BJ (cell line): Measurements from ENCODE around the gene FERMT1. TPM values are rescaled to one million over a fixed set of nuclear protein-coding genes. Genes with fewer than 3 reads are reported as not detected.

Source experiments
- CTCF ChIA-PET: fragments of 350-600 bp; formaldehyde crosslinking; extraction: SDS; loops from one replicate; lab custom pipeline; 2021; ENCODE audit warnings: antibody characterized with exemption, inconsistent platforms; lab: Yijun Ruan, JAX
- POLR2A ChIA-PET: fragments of 300-600 bp; sonication (Branson Sonifier 250); formaldehyde crosslinking; extraction: SDS; loops from one replicate; lab custom pipeline; 2021; ENCODE audit warnings: antibody characterized with exemption; lab: Charles Lee
- DNase-seq: peaks from one replicate; pipeline ENCODE4 v3.0.0-alpha.2; 2011; ENCODE audit warnings: low read depth
- H3K27me3 ChIP-seq: 2 replicates; pipeline ENCODE4 v1.6.0; 2011; ENCODE audit warnings: low read length; ENCODE audit not compliant: control insufficient read depth, insufficient read depth
- H3K36me3 ChIP-seq: 2 replicates; pipeline ENCODE4 v1.5.1; 2011; ENCODE audit warnings: low read length; ENCODE audit not compliant: control insufficient read depth, insufficient read depth
- H3K4me3 ChIP-seq: 2 replicates; pipeline ENCODE4 v1.5.1; 2011; ENCODE audit warnings: low read depth, mild to moderate bottlenecking, control low read depth, low read length
- polyA plus RNA-seq: library from polyadenylated mRNA; depleted of rRNA; stranded (reverse); fragments of >200 nt; gene quantifications from 2 replicates; pipeline ENCODE4 v1.2.3, GENCODE V29; 2011
- TF ChIP-seq, protein P1 (sequence below): IDR thresholded peaks from 2 replicates; pipeline ENCODE4 v1.5.1; 2011; ENCODE audit warnings: low read depth, mild to moderate bottlenecking, control low read depth, inconsistent platforms, low read length, moderate library complexity; ENCODE audit not compliant: insufficient read depth

Gene FERMT1
- polyA plus RNA-seq, 1 experiment: 1.1 TPM

DNA sequence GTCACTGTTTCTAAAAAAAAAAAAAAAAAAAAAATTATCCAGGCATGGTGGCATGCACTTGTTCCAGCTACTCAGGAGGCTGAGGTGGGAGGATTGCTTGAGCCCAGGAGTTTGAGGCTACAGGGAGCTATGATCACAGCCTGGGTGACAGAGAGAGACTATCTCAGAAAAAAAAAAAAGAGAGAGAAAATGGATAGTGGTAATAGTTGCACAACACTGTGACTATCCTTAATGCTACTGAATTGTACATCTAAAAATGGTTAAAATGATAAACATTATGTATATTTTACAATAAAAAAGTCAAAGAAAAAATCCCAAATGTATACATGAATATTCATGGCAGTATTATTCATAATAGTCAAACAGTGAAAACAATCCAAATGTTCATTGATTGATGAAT lies 23.0 kb downstream of the FERMT1 start:
- H3K27me3 ChIP-seq: no peaks in the 10 kb centered on the region
- TF ChIP-seq, protein P1, sequence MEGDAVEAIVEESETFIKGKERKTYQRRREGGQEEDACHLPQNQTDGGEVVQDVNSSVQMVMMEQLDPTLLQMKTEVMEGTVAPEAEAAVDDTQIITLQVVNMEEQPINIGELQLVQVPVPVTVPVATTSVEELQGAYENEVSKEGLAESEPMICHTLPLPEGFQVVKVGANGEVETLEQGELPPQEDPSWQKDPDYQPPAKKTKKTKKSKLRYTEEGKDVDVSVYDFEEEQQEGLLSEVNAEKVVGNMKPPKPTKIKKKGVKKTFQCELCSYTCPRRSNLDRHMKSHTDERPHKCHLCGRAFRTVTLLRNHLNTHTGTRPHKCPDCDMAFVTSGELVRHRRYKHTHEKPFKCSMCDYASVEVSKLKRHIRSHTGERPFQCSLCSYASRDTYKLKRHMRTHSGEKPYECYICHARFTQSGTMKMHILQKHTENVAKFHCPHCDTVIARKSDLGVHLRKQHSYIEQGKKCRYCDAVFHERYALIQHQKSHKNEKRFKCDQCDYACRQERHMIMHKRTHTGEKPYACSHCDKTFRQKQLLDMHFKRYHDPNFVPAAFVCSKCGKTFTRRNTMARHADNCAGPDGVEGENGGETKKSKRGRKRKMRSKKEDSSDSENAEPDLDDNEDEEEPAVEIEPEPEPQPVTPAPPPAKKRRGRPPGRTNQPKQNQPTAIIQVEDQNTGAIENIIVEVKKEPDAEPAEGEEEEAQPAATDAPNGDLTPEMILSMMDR: no peak
- POLR2A ChIA-PET: no interaction called here
- CTCF ChIA-PET: no interaction called here
- H3K4me3 ChIP-seq: no peak overlapping the region
- no peaks in the 10 kb centered on the region for H3K36me3 ChIP-seq
- no peak for DNase-seq

DNA sequence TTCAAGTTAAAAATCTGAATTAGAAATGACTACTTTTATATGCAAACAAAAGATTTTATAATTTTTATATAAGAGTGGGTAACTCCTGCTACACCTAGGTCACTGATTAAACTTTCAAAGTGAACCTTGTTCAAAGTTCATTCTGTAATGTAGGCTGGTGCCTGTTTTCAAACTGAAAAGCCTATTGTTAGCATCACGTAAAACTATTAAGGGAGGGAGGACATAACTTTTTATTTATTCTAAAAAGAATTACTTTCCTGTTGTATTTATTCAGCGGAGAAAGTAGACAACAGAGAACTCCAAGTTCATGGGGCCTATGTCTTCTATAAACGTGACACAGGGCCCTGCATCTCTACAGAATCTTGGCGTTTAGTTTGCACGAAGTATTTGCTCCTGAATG lies 27.4 kb downstream of the FERMT1 start:
- ChIA-PET POLR2A (no interaction called here), CTCF (interaction anchor here (1.2 kb wide), 1 partner anchor 17 kb away, joined by 3 read pairs; no protein-coding TSS in a partner anchor)
- H3K36me3 ChIP-seq: no peaks in the 10 kb centered on the region
- H3K4me3 ChIP-seq: no peak overlapping the region
- no peak for DNase-seq
- H3K27me3 ChIP-seq: no peaks in the 10 kb centered on the region
- TF ChIP-seq, protein P1: no peak

DNA sequence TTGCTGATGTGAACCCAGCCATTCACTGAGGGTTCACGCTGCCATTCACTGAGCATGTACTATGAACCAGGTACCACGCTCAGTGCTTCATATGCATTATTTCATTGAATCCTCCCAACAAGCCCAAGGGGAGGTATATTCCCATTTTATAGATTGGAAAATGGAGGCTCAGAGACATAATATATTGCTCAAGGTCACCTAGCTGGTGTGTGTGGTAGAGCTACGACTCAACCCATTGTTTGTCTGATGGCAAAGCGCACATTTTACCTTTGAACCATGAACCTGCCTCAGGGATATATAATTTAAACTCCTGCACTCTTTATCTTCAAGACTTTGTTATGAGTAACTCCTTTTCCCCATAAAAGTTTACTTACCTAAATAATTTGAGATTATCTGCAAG lies 28.3 kb downstream of the FERMT1 start:
- Histone ChIP-seq H3K4me3 (no peak overlapping the region), H3K36me3 (no peaks in the 10 kb centered on the region), H3K27me3 (no peaks in the 10 kb centered on the region)
- TF ChIP-seq, protein P1: no peak
- ChIA-PET POLR2A (no interaction called here), CTCF (interaction anchor here (2.6 kb wide), 1 partner anchor 16 kb away, joined by 8 read pairs; no protein-coding TSS in a partner anchor)
- no peak for DNase-seq

DNA sequence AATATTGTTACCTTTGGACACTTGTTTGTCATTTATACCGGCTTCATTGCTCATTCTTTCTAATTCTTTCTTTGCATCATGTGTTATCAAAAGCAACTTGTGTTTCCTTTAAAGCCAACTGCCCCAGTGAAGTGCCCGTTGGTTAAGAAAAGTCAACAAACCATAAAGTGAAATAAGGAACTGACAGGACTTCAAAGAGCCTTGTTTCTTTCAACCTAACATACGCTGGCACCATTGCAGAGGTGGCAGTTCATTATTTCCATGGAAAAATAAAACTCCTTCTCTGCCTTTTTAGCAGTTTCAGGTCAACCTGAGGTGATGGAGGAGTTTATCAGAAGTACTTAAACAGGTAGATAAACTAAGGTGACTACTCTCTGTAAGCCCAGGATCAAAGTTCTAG lies 28.8 kb downstream of the FERMT1 start:
- no peaks in the 10 kb centered on the region for H3K27me3 ChIP-seq
- no peaks in the 10 kb centered on the region for H3K36me3 ChIP-seq
- CTCF ChIA-PET: interaction anchor here (2.6 kb wide), 1 partner anchor 15 kb away, joined by 8 read pairs; no protein-coding TSS in a partner anchor
- H3K4me3 ChIP-seq: no peak overlapping the region
- no peak for DNase-seq
- POLR2A ChIA-PET: no interaction called here
- TF ChIP-seq, protein P1: no peak

DNA sequence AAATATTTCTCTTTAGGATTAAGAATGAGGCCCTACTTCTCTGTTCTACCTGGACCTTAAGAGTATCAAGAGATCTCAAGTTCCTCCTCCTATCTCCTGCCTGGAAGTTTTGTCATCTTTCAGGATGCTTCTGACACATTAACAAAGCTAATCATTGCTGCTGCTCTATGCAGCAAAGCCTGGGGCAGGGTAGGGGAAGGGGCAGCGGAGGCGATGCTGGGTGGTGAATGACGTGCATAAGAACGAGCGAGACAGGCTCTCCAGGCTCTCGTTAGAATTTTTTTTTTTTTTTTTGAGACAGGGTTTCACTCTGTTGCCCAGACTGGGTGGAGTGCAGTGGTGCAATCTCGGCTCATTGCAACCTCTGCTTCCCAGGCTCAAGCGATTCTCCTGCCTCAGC lies 31.2 kb downstream of the FERMT1 start:
- ChIA-PET POLR2A (no interaction called here), CTCF (interaction anchor here (2.6 kb wide), 1 partner anchor 13 kb away, joined by 8 read pairs; no protein-coding TSS in a partner anchor)

More for the DNA sequence above, 31.2 kb downstream of the FERMT1 start:
- Histone ChIP-seq H3K4me3 (no peak overlapping the region), H3K36me3 (no peaks in the 10 kb centered on the region), H3K27me3 (no peaks in the 10 kb centered on the region)
- no peak for DNase-seq
- TF ChIP-seq, protein P1: no peak
